Keratinocyte (primary cell): ENCODE results near the gene SGIP1. TPM values are rescaled to one million over a fixed set of nuclear protein-coding genes. Genes with fewer than 3 reads are reported as not detected.

Experiments
- DNase-seq: peaks from one replicate; pipeline ENCODE4 v3.0.0-alpha.2; 2011; ENCODE audit warnings: low read depth, missing footprints, low spot score
- FAIRE-seq: peaks from 2 replicates; lab custom pipeline; 2011; peaks lifted over from hg19 to GRCh38; lab: Jason Lieb, UNC
- H2AFZ ChIP-seq: 2 replicates; pipeline ENCODE4 v1.6.0; 2012; ENCODE audit warnings: low read length, control low read depth, inconsistent platforms; ENCODE audit not compliant: control insufficient read depth
- H3K27ac ChIP-seq: 2 replicates; pipeline ENCODE4 v1.5.1; 2011; ENCODE audit warnings: low read length; ENCODE audit not compliant: control insufficient read depth, insufficient read depth
- H3K27me3 ChIP-seq: 3 replicates; pipeline ENCODE4 v1.6.0; 2011; ENCODE audit warnings: low read length; ENCODE audit not compliant: control insufficient read depth, insufficient read depth; ENCODE audit errors: extremely low read depth
- H3K36me3 ChIP-seq, 2 experiments: 2 replicates in 1 of 2; 3 replicates in 1 of 2; pipeline ENCODE4 v1.5.1; 2011; ENCODE audit warnings: low read length in 2 of 2, mild to moderate bottlenecking in 1 of 2; ENCODE audit not compliant: control insufficient read depth in 2 of 2, insufficient read depth in 2 of 2; ENCODE audit errors: extremely low read depth in 1 of 2
- H3K4me1 ChIP-seq: 3 replicates; pipeline ENCODE4 v1.5.1; 2011; ENCODE audit warnings: low read length; ENCODE audit not compliant: control insufficient read depth, insufficient read depth; ENCODE audit errors: extremely low read depth
- H3K4me2 ChIP-seq: 3 replicates; pipeline ENCODE4 v1.6.0; 2011; ENCODE audit warnings: low read depth, low read length; ENCODE audit not compliant: control insufficient read depth, insufficient read depth; ENCODE audit errors: extremely low read depth
- H3K4me3 ChIP-seq, 3 experiments: fragments of 200-600 bp in 1 of 3; sonication (generic) in 1 of 3; 2 replicates in 2 of 3; 3 replicates in 1 of 3; pipeline ENCODE4 v1.5.1; 2011 to 2016; ENCODE audit warnings: low read length in 3 of 3, mild to moderate bottlenecking in 3 of 3, control low read depth in 2 of 3, inconsistent platforms in 1 of 3, low read depth in 1 of 3, mixed read lengths in 1 of 3, mixed run types in 1 of 3, moderate library complexity in 1 of 3; ENCODE audit not compliant: control insufficient read depth in 2 of 3, insufficient read depth in 2 of 3; ENCODE audit errors: extremely low read depth in 1 of 3
- H3K79me2 ChIP-seq: 2 replicates; pipeline ENCODE4 v1.6.0; 2012; ENCODE audit warnings: low read length; ENCODE audit not compliant: control insufficient read depth, insufficient read depth
- H3K9ac ChIP-seq: 3 replicates; pipeline ENCODE4 v1.6.0; 2011; ENCODE audit warnings: low read length; ENCODE audit not compliant: control insufficient read depth, insufficient read depth; ENCODE audit errors: extremely low read depth
- H3K9me1 ChIP-seq: 3 replicates; pipeline ENCODE4 v1.6.0; 2011; ENCODE audit warnings: low read length; ENCODE audit not compliant: control insufficient read depth, insufficient read depth; ENCODE audit errors: extremely low read depth
- H3K9me3 ChIP-seq: 2 replicates; pipeline ENCODE4 v1.5.1; 2012; ENCODE audit warnings: low read depth, low read length; ENCODE audit not compliant: control insufficient read depth
- H4K20me1 ChIP-seq: 3 replicates; pipeline ENCODE4 v1.6.0; 2011; ENCODE audit warnings: low read length; ENCODE audit not compliant: control insufficient read depth, insufficient read depth; ENCODE audit errors: extremely low read depth
- EZH2 ChIP-seq: IDR thresholded peaks from one replicate; pipeline ENCODE4 v1.6.1; 2012; ENCODE audit warnings: inconsistent platforms, mild to moderate bottlenecking, low read length, moderate library complexity
- dilution Hi-C: fragments of 300-500 bp; cut with MboI; formaldehyde crosslinking; loops from one replicate; pipeline ENCODE4 v1.7.0; 2020; ENCODE audit warnings: low sequenced_read_pairs; ENCODE audit not compliant: extremely low pct_ligation_motif_present
- polyA plus RNA-seq, 5 experiments: library from polyadenylated mRNA; depleted of rRNA in 3 of 5; stranded (reverse) in 3 of 5; stranded (forward) in 1 of 5; unstranded in 1 of 5; fragments of >200 nt; gene quantifications; 1 replicate in 1 of 5; 2 replicates in 3 of 5; 3 replicates in 1 of 5; pipeline versions ENCODE4 v1.2.1 to v1.2.3, GENCODE V29; 2011 to 2012; ENCODE audit warnings: missing spikeins in 2 of 5, low read depth in 1 of 5, low replicate concordance in 1 of 5
- TF ChIP-seq, protein P1 (sequence below), 3 experiments: IDR thresholded peaks in 1 of 3; conservative IDR thresholded peaks in 1 of 3; optimal IDR thresholded peaks in 1 of 3; 2 replicates in 2 of 3; 3 replicates in 1 of 3; pipeline versions ENCODE3 to v1.5.1; 2011; ENCODE audit warnings: low read length in 3 of 3, mild to moderate bottlenecking in 3 of 3, moderate library complexity in 2 of 3, control low read depth in 1 of 3, inconsistent platforms in 1 of 3; ENCODE audit not compliant: insufficient read depth in 2 of 3; ENCODE audit errors: extremely low read depth in 1 of 3

The SGIP1 gene
- polyA plus RNA-seq, 1 donor (not counting 4 experiments of a cell fraction or from before 2014, with no cell fraction given), result 0.05 TPM

DNA sequence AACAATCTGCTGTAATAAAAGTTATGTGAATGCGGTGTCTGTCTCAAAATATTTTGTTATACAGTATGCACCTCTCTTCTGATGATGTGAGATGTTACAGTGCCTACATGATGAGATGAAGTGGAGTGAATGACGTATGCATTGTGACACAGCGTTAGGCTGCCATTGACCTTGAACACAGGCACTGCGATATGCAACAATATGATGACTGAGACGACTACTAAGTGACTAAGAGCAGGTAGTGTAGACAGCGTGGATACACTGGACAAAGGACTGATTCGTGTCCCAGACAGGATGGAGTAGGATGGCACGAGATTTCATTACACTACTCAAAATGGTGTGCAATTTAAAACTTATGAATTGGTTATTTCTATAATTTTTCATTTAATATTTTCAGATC lies 8.4 kb downstream of the SGIP1 start:
- Histone ChIP-seq H3K4me2 (no peak overlapping the region), H3K9me3 (no peaks in the 10 kb centered on the region), H3K9me1 (no peaks in the 10 kb centered on the region), H3K36me3 (no peaks in the 10 kb centered on the region), H3K4me1 (peaks cover 18% of the 10 kb centered on the region), H3K27ac (no peak overlapping the region), H3K4me3 (no peak overlapping the region), H4K20me1 (no peaks in the 10 kb centered on the region), H3K27me3 (no peaks in the 10 kb centered on the region), H2AFZ (no peak overlapping the region), H3K9ac (no peak overlapping the region), H3K79me2 (no peaks in the 10 kb centered on the region)
- dilution Hi-C loops, result no loop called here
- DNase-seq, result no peak
- no peak for FAIRE-seq
- TF ChIP-seq, protein P1, sequence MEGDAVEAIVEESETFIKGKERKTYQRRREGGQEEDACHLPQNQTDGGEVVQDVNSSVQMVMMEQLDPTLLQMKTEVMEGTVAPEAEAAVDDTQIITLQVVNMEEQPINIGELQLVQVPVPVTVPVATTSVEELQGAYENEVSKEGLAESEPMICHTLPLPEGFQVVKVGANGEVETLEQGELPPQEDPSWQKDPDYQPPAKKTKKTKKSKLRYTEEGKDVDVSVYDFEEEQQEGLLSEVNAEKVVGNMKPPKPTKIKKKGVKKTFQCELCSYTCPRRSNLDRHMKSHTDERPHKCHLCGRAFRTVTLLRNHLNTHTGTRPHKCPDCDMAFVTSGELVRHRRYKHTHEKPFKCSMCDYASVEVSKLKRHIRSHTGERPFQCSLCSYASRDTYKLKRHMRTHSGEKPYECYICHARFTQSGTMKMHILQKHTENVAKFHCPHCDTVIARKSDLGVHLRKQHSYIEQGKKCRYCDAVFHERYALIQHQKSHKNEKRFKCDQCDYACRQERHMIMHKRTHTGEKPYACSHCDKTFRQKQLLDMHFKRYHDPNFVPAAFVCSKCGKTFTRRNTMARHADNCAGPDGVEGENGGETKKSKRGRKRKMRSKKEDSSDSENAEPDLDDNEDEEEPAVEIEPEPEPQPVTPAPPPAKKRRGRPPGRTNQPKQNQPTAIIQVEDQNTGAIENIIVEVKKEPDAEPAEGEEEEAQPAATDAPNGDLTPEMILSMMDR (optimal IDR thresholded peaks at IDR 0.05 in 1 of 3, IDR thresholded peaks at IDR 0.05 in 1 of 3, conservative IDR thresholded peaks at IDR 0.05 in 1 of 3; ENCODE audit: extremely low read depth in 1 of 3, insufficient read depth in 2 of 3, low read length in 3 of 3), result no peak
- no peak for TF ChIP-seq EZH2

- FAIRE-seq, result no peak
- H3K4me2 ChIP-seq, result no peak overlapping the region
- H3K9ac ChIP-seq, result no peak overlapping the region
- H3K79me2 ChIP-seq, result no peaks in the 10 kb centered on the region
- H2AFZ ChIP-seq, result no peak overlapping the region
- H3K9me1 ChIP-seq, result no peaks in the 10 kb centered on the region
- no peaks in the 10 kb centered on the region for H3K36me3 ChIP-seq
- no peak for DNase-seq
- H3K4me1 ChIP-seq, result peaks cover 18% of the 10 kb centered on the region
- no peak for TF ChIP-seq EZH2
- TF ChIP-seq, protein P1 (optimal IDR thresholded peaks at IDR 0.05 in 1 of 3, IDR thresholded peaks at IDR 0.05 in 1 of 3, conservative IDR thresholded peaks at IDR 0.05 in 1 of 3; ENCODE audit: extremely low read depth in 1 of 3, insufficient read depth in 2 of 3, low read length in 3 of 3), result no peak
- H3K4me3 ChIP-seq, result no peak overlapping the region
- H4K20me1 ChIP-seq, result no peaks in the 10 kb centered on the region
- no peak overlapping the region for H3K27ac ChIP-seq
- dilution Hi-C loops, result no loop called here
- H3K27me3 ChIP-seq, result no peaks in the 10 kb centered on the region
- H3K9me3 ChIP-seq, result no peaks in the 10 kb centered on the region
Observed at GRCh38 chr1:66542811-66543767, 9.1 kb downstream of the SGIP1 start.
